Activated CD4-positive, CD25-positive, alpha-beta regulatory T cell (primary cell): ENCODE measurements around the gene NR2F2.

Experiments used
- DNase-seq, 4 experiments: peaks; one replicate each; lab custom pipeline; 2025; lab: John Stamatoyannopoulos, UW

The NR2F2 gene

DNA sequence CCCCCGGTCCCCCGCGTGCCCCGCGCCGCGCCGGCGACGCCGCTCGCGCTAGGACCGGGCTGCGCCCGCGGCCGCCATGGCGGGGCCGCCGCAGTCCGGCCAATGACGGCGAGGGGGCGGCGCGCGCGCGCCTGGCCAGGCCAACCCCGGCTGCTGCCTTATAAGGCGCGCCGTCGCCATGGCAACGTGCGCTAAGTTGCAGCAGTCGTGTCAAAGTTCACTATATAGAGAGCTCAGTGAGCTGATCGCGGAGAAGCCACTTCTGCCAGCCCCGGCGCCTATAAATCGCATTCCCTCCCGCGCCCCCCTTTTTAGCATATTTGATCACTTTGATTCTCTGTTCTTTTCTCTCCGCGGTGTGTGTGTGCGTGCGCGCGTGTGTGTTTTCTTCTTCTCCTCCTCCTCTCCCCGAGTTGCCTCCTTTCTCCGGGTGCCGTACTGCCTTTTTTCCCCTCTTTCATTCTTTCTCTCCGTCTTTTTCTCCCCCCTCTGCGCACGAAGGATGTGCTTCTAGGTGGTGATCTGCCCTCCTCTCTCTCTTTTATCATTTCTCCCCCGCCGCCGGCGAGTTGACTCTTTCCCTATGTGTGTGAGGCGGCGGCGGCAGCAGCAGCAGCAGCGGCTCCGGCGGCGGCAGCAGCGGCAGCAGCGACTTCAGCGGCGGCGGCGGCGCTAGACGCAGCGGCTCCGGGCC lies at the start of gene NR2F2:
Gene NR2F2 (plus strand): TSS at position 251 of the 694 bp plus-strand sequence. CDS start 1,406 bp downstream, outside the sequence.
- DNase-seq, result no peak

DNA sequence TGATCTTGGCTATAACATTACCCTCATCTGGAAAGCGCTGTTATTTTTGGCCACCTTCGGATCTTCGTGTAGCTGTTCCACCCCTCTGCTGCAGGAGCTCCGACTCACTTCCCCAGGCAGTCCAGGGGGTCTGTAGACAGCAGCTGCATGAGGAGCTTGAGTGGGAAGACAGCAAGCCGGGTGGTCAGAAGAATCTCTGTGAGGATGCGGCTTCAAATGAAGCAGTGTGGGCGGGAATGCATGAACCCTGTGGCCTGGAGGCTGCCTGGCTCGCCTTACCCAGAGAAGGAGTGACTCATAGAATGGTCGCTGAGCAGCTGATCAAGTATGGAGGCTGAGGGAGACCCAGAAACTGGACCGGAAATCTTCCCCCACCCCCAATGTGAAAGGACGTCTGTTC lies 45.2 kb upstream of the NR2F2 start:
- no peak for DNase-seq

DNA sequence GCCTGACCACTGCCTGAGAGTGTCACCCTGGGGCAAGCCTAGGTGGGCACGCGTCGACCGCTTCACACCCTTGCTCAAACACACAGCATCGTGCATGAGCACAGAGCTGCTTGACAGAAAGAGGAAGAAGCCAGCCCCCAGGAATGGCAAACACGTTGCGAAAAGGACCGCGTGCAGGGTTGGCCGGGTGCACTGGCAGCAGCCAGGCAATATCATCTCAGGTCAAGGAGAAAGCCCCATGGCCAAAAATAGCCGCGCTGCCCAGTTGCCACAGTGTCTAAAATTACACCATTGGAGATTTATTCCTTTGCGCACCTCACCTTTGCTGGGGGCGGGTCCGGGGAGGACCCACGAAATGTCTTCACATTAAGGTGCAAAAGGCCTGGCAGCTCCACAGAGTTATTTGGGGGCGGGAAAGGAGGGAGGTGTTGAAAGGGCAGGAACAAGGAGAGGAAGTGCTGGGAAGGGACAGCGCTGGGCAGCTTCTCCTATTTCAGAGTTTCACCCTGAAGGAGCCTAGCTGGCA lies 44.7 kb upstream of the NR2F2 start:
- no peak for DNase-seq

DNA sequence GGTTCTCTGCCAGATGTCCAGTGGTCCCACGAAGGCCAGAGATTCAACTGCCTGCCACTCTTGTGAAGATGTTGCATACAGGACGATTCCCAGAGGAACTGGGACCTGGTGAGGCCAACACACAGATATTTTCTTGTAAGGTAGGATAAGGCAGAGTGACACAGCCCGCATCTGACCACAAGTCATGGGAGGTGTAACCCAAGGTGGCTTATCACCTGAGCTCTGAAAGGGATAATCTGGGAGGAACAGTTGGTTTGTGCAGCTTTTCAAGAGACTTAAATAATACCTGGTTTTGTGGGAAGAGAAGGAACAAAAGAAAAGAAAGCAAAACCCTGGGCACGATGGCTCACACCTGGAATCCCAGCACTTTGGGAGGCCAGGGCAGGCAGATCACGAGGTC lies 39.8 kb upstream of the NR2F2 start:
- DNase-seq, result no peak

GRCh38 chr15:96292635-96293034 lies 37.9 kb upstream of the NR2F2 start:
- no peak for DNase-seq

DNA sequence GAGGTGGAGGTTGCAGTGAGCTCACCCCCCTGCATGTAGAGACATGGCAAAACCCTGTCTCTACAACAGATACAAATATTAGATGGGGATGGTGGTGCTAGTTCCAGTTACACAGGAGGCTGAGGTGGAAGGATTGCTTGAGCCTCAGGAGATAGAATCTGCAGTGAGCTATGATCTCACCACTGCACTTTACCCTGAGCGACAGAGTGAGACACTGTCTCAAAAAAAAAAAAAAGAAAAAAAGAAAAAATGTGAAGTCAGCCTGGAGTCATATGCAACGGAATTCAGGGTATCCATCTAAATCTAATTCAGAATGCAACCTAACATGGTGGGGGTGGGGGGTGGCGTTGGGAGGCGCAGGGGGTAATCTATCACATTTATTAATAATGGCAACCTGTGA lies 37.1 kb upstream of the NR2F2 start:
- DNase-seq, result no peak

DNA sequence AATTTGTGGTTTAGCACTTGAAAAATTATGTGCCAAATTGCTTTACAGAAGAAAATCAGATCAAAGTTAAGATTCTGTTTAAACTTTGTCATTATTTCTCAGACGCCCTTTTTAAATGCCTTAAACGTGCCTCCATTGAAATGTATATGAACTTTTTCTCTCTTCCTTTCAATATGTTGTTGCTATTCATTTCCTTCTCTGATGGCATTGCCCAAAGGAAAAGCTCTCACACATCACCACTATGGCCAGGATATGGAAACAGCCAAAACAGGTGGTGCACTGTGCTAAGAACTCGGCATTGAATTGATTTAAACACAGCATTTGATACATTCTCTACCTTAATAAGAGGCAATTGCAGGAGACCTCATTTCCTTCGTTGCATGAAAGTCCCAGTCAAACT lies 35.7 kb upstream of the NR2F2 start:
- DNase-seq, result no peak

DNA sequence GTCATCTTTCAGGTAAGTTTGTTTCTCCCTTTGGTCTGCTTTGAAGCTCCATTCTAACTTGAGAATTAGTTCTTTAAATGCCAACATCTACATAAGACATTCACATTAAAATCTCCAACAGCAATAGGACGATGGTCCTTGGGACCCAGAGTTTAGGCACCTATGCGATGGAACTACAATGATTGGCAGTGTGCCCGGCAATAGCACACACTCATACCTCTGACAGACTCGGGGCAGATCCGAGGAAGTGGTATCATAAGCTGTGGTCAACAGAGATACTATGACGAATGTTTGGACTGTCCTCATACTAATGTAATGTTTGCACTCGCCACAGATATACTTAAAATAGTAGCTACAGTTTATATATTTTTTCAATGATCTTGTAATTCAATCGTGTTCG lies 34.2 kb upstream of the NR2F2 start:
- DNase-seq, result no peak

GRCh38 chr15:96297783-96298182 lies 32.7 kb upstream of the NR2F2 start:
- no peak for DNase-seq

DNA sequence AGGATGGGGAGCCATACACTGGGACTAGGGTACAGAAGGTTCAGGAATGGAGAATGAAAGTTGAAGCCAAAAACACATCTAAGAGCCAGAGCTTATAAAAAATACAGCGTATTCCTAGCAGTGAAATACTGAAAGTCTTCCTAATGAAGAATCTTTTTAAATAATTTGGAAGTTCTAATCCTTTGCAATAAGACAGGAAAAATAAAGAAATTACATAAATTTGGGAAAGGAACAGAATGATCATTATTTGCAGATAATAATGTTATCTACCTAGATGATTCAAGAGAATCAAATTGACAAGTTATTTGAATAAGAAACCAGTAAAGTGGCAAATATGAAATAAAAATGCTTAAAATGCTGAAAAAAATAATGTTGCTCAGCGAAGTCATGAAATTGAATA lies 32.3 kb upstream of the NR2F2 start:
- DNase-seq, result no peak

GRCh38 chr15:96300836-96301235 lies 29.7 kb upstream of the NR2F2 start:
- DNase-seq, result no peak

- DNase-seq, result no peak
Measured at GRCh38 chr15:96303503-96304056, 26.9 kb upstream of the NR2F2 start.

- no peak for DNase-seq
Measured at GRCh38 chr15:96304839-96305238, 25.7 kb upstream of the NR2F2 start.

DNA sequence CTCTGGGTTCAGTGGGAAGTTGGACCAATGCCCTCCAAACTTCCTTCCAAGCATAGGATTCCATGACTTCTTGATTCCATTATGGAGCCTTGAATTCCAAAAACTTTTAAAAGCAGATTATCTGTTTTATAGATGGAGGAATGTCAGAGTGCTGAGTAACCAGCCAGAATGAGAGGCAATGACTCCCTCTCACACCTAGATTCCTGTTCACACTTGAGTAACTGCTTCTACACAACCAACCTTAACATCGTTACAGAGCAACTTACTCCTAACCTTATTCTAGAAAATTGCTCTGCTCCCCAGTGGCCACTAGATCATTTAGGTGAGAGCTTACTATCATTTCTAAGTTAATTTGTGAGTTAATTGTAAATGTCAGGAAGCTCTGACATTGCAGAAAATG lies 24.2 kb upstream of the NR2F2 start:
- no peak for DNase-seq

DNA sequence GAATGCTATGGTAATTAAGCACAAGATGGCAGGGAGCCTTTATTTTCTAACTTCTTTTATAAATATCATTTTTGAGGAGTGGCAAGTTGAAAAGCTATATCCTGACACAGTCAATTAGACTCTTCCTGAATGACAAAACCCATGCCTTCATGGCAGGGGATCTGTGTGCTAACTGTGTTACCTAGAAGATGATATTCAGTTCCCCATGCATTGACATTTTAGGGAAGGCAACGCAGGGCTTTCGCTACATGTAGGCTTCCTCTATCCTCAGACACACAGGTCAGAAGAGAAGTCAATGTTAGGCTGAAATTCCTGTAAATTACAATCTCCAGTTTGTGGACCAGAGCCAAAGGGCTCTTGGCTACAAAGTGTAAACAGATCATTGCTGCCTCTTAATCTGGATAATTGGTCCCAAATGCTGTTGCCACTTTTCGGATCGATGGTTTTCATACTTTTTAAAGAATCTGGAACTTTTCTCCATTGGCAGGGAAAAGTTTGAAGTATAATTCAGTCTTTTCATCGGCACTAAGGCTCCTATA lies 22.6 kb upstream of the NR2F2 start:
- DNase-seq, result no peak

GRCh38 chr15:96309143-96309660 lies 21.3 kb upstream of the NR2F2 start:
- DNase-seq, result no peak

- no peak for DNase-seq
Measured at GRCh38 chr15:96311256-96311955, 19.1 kb upstream of the NR2F2 start.

GRCh38 chr15:96311956-96312294 lies 18.6 kb upstream of the NR2F2 start:
- no peak for DNase-seq

GRCh38 chr15:96312641-96313335 lies 17.7 kb upstream of the NR2F2 start:
- DNase-seq, result no peak

- no peak for DNase-seq
Measured at GRCh38 chr15:96314518-96314917, 16.0 kb upstream of the NR2F2 start.

DNA sequence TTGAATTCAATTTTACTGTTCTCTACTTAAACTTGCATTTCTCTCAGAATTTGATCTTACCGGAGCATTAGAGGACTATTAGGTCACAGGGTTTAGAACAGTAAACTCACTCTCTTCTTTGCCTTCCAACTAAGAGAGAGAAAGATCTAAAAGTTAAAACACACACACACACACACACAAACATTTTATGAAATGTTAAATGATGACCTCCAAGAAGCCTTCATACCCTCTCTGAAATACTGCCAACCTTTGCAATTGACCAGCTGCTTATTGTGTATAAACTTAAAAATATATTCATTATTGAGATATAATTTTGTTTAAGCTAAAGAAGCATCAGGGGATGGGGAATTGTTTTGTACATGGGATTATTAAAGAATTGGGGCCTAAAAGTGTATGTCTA lies 15.5 kb upstream of the NR2F2 start:
- no peak for DNase-seq

GRCh38 chr15:96316953-96317629 lies 13.4 kb upstream of the NR2F2 start:
- no peak for DNase-seq
